Activated CD4-positive, CD25-positive, alpha-beta regulatory T cell treated with anti-CD3 and anti-CD28 coated beads, Interleukin-2, amount 50 U/mL, for 16 hours (primary cell): Measurements from ENCODE around the gene RIMBP3B.
"Not testable (repeated sequence)": the region's sequence is repeated elsewhere in the genome, so short reads cannot be mapped to it uniquely, and the experiment has no call there.

Experiments used
- DNase-seq: peaks from one replicate; pipeline ENCODE4 v3.0.0-alpha.2; 2020; ENCODE audit warnings: low read depth, low spot score

The RIMBP3B gene

GRCh38 chr22:21416375-21416774, 32.8 kb downstream of the RIMBP3B start:
- not testable (repeated sequence) for DNase-seq

GRCh38 chr22:21417227-21417746, 33.7 kb downstream of the RIMBP3B start, which contains the start of gene HIC2:
Gene HIC2, plus strand, starts transcription at chr22:21417371. Its CDS starts 25,461 bp downstream, at chr22:21442832.
- not testable (repeated sequence) for DNase-seq

- DNase-seq, result not testable (repeated sequence)
These were observed 34.3 kb downstream of the RIMBP3B start for GRCh38 chr22:21417853-21418252.

- DNase-seq, result not testable (repeated sequence)
These were observed 35.6 kb downstream of the RIMBP3B start for GRCh38 chr22:21418974-21419638.

- DNase-seq, result not testable (repeated sequence)
These were observed 36.7 kb downstream of the RIMBP3B start for GRCh38 chr22:21420180-21420763.

- DNase-seq, result not testable (repeated sequence)
These were observed 40.6 kb downstream of the RIMBP3B start for GRCh38 chr22:21424084-21424709.

- not testable (repeated sequence) for DNase-seq
These were observed 51.1 kb downstream of the RIMBP3B start for GRCh38 chr22:21434378-21435233.

- not testable (repeated sequence) for DNase-seq
These were observed 52.7 kb downstream of the RIMBP3B start for GRCh38 chr22:21435998-21436810.

- not testable (repeated sequence) for DNase-seq
These were observed 54.5 kb downstream of the RIMBP3B start for GRCh38 chr22:21438013-21438412.
